H1 (cell line): ENCODE results near the gene FRY. TPM values are rescaled to one million over a fixed set of nuclear protein-coding genes. Genes with fewer than 3 reads are reported as not detected.

Experiments
- BRCA1 ChIP-seq: IDR thresholded peaks from 2 replicates; pipeline ENCODE4 v1.6.1; 2012; ENCODE audit warnings: low read depth, low read length, improper control_type of control experiment
- CHD7 ChIP-seq: fragments of 300-600 bp; sonication (generic); IDR thresholded peaks from 2 replicates; pipeline ENCODE4 v1.7.1; 2012; ENCODE audit warnings: low read length, moderate library complexity, mild to moderate bottlenecking, inconsistent platforms; ENCODE audit not compliant: insufficient replicate concordance
- POLR2A ChIP-seq, 2 experiments: IDR thresholded peaks; 1 replicate in 1 of 2; 2 replicates in 1 of 2; pipeline ENCODE4 v1.6.1; 2011; ENCODE audit warnings: low read depth in 2 of 2, low read length in 2 of 2, mild to moderate bottlenecking in 2 of 2; ENCODE audit errors: control extremely low read depth in 1 of 2
- POLR2AphosphoS5 ChIP-seq: IDR thresholded peaks from 2 replicates; pipeline ENCODE4 v1.6.1; 2011; ENCODE audit warnings: low read depth, low read length
- RNF2 ChIP-seq: fragments of 200-900, 300-1000 bp; sonication (generic); IDR thresholded peaks from 2 replicates; pipeline ENCODE4 v1.7.1; 2016; ENCODE audit warnings: borderline replicate concordance, low read depth, mild to moderate bottlenecking, antibody characterized with exemption, low read length; ENCODE audit not compliant: poor library complexity, severe bottlenecking; ENCODE audit errors: missing control alignments
- polyA plus RNA-seq, 7 experiments: library from polyadenylated mRNA; depleted of rRNA in 3 of 7; stranded (reverse) in 5 of 7; unstranded in 2 of 7; fragments of >200 nt in 5 of 7; fragments of 200-250 nt in 2 of 7; gene quantifications; 1 replicate in 5 of 7; 2 replicates in 1 of 7; 4 replicates in 1 of 7; pipeline versions ENCODE4 v1.2.1 to v1.2.3, GENCODE V29; 2011 to 2013; ENCODE audit warnings: missing spikeins in 2 of 7, mixed read lengths in 2 of 7
- total RNA-seq: library from RNA; stranded (reverse); fragmentation: NEBNext Ultra II Directional; extraction: Animal tissue kit (Norgen Biotek cat#: 25700); gene quantifications from 2 replicates; pipeline ENCODE4 v1.2.1, GENCODE V29; 2021

Gene FRY
- total and polyA plus RNA-seq, 2 of the 8 experiments (the other 6 are each of a cell fraction or from before 2014, with no cell fraction given), result 4.3 to 9.2 TPM

- no peak for TF ChIP-seq CHD7
- TF ChIP-seq POLR2A (IDR thresholded peaks at IDR 0.05; ENCODE audit: control extremely low read depth in 1 of 2, low read depth in 2 of 2, low read length in 2 of 2), result no peak
- no peak for TF ChIP-seq POLR2AphosphoS5
- TF ChIP-seq RNF2, result no peak
- no peak for TF ChIP-seq BRCA1
Observed at GRCh38 chr13:32023698-32024097, 7.9 kb upstream of the FRY start (continued).
